WTC11 (cell line): ENCODE data around the gene CEP76. TPM values are rescaled to one million over a fixed set of nuclear protein-coding genes. Genes with fewer than 3 reads are reported as not detected.

Source experiments
- ATAC-seq: fragments of 200-7000 bp; cut with Tn5 transposase; 2 replicates; pipeline ENCODE4 v1.10.0; 2021; ENCODE audit warnings: mild to moderate bottlenecking, moderate library complexity
- CTCF ChIA-PET: fragments of 300-600 bp; sonication (Branson Sonifier 250); formaldehyde crosslinking; loops from one replicate; lab custom pipeline; 2021; ENCODE audit warnings: antibody characterized with exemption; lab: Charles Lee
- POLR2A ChIA-PET: fragments of 350-600 bp; sonication (Branson Sonifier 250); formaldehyde crosslinking; loops from one replicate; lab custom pipeline; 2021; ENCODE audit warnings: antibody characterized with exemption; lab: Charles Lee
- DNase-seq: peaks from one replicate; pipeline ENCODE4 v3.0.0; 2021; ENCODE audit warnings: low spot score
- H3K27ac Mint-ChIP-seq: 2 replicates; pipeline ENCODE4 v1.8.0; 2021; ENCODE audit warnings: mixed read lengths
- H3K27me3 Mint-ChIP-seq: 2 replicates; pipeline ENCODE4 v1.8.0; 2021; ENCODE audit warnings: low read depth, mild to moderate bottlenecking, moderate library complexity, mixed read lengths
- H3K36me3 Mint-ChIP-seq: 2 replicates; pipeline ENCODE4 v1.8.0; 2021; ENCODE audit warnings: mixed read lengths
- H3K4me1 Mint-ChIP-seq: 2 replicates; pipeline ENCODE4 v1.8.0; 2022; ENCODE audit warnings: mixed read lengths
- H3K4me3 Mint-ChIP-seq: 2 replicates; pipeline ENCODE4 v1.8.0; 2021; ENCODE audit warnings: mild to moderate bottlenecking, moderate library complexity, mixed read lengths
- H3K9me3 Mint-ChIP-seq: 2 replicates; pipeline ENCODE4 v1.8.0; 2021; ENCODE audit warnings: mixed read lengths
- ATF1 ChIP-seq: sonication (generic); formaldehyde crosslinking; IDR thresholded peaks from 2 replicates; pipeline ENCODE4 v1.8.1; 2023; ENCODE audit warnings: mild to moderate bottlenecking, moderate library complexity, missing genetic modification reagents
- CBFB ChIP-seq: sonication (generic); formaldehyde crosslinking; IDR thresholded peaks from 2 replicates; pipeline ENCODE4 v1.8.1; 2022; ENCODE audit warnings: mild to moderate bottlenecking, low read depth, missing genetic modification reagents
- ELF4 ChIP-seq: sonication (generic); formaldehyde crosslinking; IDR thresholded peaks from 2 replicates; pipeline ENCODE4 v1.8.1; 2022; ENCODE audit warnings: low read depth, mild to moderate bottlenecking, moderate library complexity, missing genetic modification reagents
- EMX1 ChIP-seq: fragments of 250-450 bp; sonication (Bioruptor Pico); IDR thresholded peaks from 2 replicates; pipeline ENCODE4 v1.8.0; 2021; ENCODE audit warnings: mild to moderate bottlenecking
- ESRRA ChIP-seq: sonication (generic); formaldehyde crosslinking; IDR thresholded peaks from 2 replicates; pipeline ENCODE4 v1.8.1; 2022; ENCODE audit warnings: mild to moderate bottlenecking, missing genetic modification reagents, borderline replicate concordance
- ETV6 ChIP-seq: sonication (generic); formaldehyde crosslinking; IDR thresholded peaks from 2 replicates; pipeline ENCODE4 v1.8.1; 2022; ENCODE audit warnings: mild to moderate bottlenecking, missing genetic modification reagents
- FOXJ3 ChIP-seq: sonication (generic); formaldehyde crosslinking; IDR thresholded peaks from 2 replicates; pipeline ENCODE4 v1.9.0; 2021; ENCODE audit warnings: missing genetic modification reagents, mild to moderate bottlenecking, borderline replicate concordance
- GTF2I ChIP-seq: fragments of 250-450 bp; sonication (Bioruptor Pico); conservative IDR thresholded peaks from 2 replicates; pipeline ENCODE4 v1.4.0; 2021; ENCODE audit warnings: mild to moderate bottlenecking
- MYBL2 ChIP-seq: sonication (generic); formaldehyde crosslinking; IDR thresholded peaks from 2 replicates; pipeline ENCODE4 v1.8.1; 2023; ENCODE audit warnings: mild to moderate bottlenecking, moderate library complexity, missing genetic modification reagents
- NFATC4 ChIP-seq: fragments of 250-450 bp; sonication (Bioruptor Pico); IDR thresholded peaks from 2 replicates; pipeline ENCODE4 v1.9.0; 2021; ENCODE audit warnings: mild to moderate bottlenecking
- NFE2L1 ChIP-seq: sonication (generic); formaldehyde crosslinking; IDR thresholded peaks from 2 replicates; pipeline ENCODE4 v1.8.1; 2023; ENCODE audit warnings: missing genetic modification reagents
- NR2C2 ChIP-seq: sonication (generic); formaldehyde crosslinking; IDR thresholded peaks from 2 replicates; pipeline ENCODE4 v1.8.0; 2022; ENCODE audit warnings: mild to moderate bottlenecking, missing genetic modification reagents
- SMAD4 ChIP-seq: sonication (generic); formaldehyde crosslinking; IDR thresholded peaks from 2 replicates; pipeline ENCODE4 v1.8.0; 2022; ENCODE audit warnings: mild to moderate bottlenecking, missing genetic modification reagents
- ZNF138 ChIP-seq: sonication (generic); formaldehyde crosslinking; conservative IDR thresholded peaks from 2 replicates; pipeline ENCODE4 v1.8.1; 2022; ENCODE audit warnings: mild to moderate bottlenecking, moderate library complexity, missing genetic modification reagents
- ZNF317 ChIP-seq: sonication (generic); formaldehyde crosslinking; IDR thresholded peaks from 2 replicates; pipeline ENCODE4 v1.8.1; 2023; ENCODE audit warnings: low read depth, mild to moderate bottlenecking, moderate library complexity, missing genetic modification reagents, borderline replicate concordance
- ZNF396 ChIP-seq: fragments of 250-450 bp; sonication (Bioruptor Pico); IDR thresholded peaks from 2 replicates; pipeline ENCODE4 v1.8.0; 2021; ENCODE audit warnings: mild to moderate bottlenecking, moderate library complexity, borderline replicate concordance
- ZNF671 ChIP-seq: fragments of 250-450 bp; sonication (Bioruptor Pico); IDR thresholded peaks from 2 replicates; pipeline ENCODE4 v1.8.0; 2021; ENCODE audit warnings: mild to moderate bottlenecking
- total RNA-seq: library from RNA; stranded (reverse); gene quantifications from 3 replicates; pipeline ENCODE4 v1.2.3, GENCODE V29; 2021
- TF ChIP-seq, protein P1 (sequence below): fragments of 250-450 bp; sonication (Bioruptor Pico); IDR thresholded peaks from 2 replicates; pipeline ENCODE4 v1.9.0; 2021; ENCODE audit warnings: moderate library complexity, mild to moderate bottlenecking, inconsistent platforms, borderline replicate concordance
- TF ChIP-seq, protein P2 (sequence below): sonication (generic); formaldehyde crosslinking; IDR thresholded peaks from 2 replicates; pipeline ENCODE4 v1.8.0; 2022; ENCODE audit warnings: mild to moderate bottlenecking, missing genetic modification reagents
- TF ChIP-seq, protein P3 (sequence below): sonication (generic); formaldehyde crosslinking; IDR thresholded peaks from 2 replicates; pipeline ENCODE4 v1.8.0; 2023; ENCODE audit warnings: missing genetic modification reagents, mild to moderate bottlenecking, borderline replicate concordance
- TF ChIP-seq, protein P4 (sequence below): fragments of 250-450 bp; sonication (Bioruptor Pico); IDR thresholded peaks from 2 replicates; pipeline ENCODE4 v2.1.2; 2022; ENCODE audit warnings: mild to moderate bottlenecking, moderate library complexity
- TF ChIP-seq, protein P5 (sequence below): sonication (generic); formaldehyde crosslinking; conservative IDR thresholded peaks from 2 replicates; pipeline ENCODE4 v1.8.1; 2022; ENCODE audit warnings: mild to moderate bottlenecking, missing genetic modification reagents
- TF ChIP-seq, protein P6 (sequence below): sonication (generic); formaldehyde crosslinking; IDR thresholded peaks from 2 replicates; pipeline ENCODE4 v1.8.1; 2022; ENCODE audit warnings: mild to moderate bottlenecking, missing genetic modification reagents, moderate library complexity, borderline replicate concordance
- TF ChIP-seq, protein P7 (sequence below): fragments of 200-600 bp; IDR thresholded peaks from 2 replicates; pipeline ENCODE4 v1.8.0; 2022; ENCODE audit warnings: antibody characterized with exemption
- TF ChIP-seq, protein P8 (sequence below): sonication (generic); formaldehyde crosslinking; IDR thresholded peaks from 2 replicates; pipeline ENCODE4 v1.8.1; 2023; ENCODE audit warnings: mild to moderate bottlenecking, missing genetic modification reagents, moderate library complexity

Gene CEP76
- total RNA-seq, 1 experiment from 2014 or later = 16.9 TPM

DNA sequence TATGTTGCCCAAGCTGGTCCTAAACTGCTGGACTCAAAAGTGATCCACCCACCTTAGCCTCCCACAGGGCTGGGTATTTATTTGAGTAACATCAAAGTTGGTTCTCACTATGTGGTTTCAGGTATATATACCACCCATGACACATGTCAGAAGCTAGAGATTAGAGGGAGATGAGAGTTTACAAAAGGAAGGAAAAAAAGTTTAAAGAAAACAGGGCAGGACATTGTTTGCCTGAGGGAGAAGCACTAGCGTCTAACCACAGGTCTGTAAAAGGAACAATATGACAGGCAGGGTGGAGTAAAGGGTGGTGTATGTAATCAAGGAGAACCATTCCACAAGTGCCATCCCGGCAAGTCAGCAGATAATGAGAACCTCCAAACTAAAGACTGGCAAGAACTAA, 8.5 kb downstream of the CEP76 start (continued):
- TF ChIP-seq, protein P1, sequence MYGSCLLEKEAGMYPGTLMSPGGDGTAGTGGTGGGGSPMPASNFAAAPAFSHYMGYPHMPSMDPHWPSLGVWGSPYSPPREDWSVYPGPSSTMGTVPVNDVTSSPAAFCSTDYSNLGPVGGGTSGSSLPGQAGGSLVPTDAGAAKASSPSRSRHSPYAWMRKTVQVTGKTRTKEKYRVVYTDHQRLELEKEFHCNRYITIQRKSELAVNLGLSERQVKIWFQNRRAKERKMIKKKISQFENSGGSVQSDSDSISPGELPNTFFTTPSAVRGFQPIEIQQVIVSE (CRISPR knock-in tag) = no peak
- TF ChIP-seq, protein P2, sequence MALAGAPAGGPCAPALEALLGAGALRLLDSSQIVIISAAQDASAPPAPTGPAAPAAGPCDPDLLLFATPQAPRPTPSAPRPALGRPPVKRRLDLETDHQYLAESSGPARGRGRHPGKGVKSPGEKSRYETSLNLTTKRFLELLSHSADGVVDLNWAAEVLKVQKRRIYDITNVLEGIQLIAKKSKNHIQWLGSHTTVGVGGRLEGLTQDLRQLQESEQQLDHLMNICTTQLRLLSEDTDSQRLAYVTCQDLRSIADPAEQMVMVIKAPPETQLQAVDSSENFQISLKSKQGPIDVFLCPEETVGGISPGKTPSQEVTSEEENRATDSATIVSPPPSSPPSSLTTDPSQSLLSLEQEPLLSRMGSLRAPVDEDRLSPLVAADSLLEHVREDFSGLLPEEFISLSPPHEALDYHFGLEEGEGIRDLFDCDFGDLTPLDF (CRISPR knock-in tag) = no peak
- TF ChIP-seq ZNF396 (CRISPR knock-in tag) = no peak
- no peak for TF ChIP-seq NR2C2
- no peak for TF ChIP-seq SMAD4 (CRISPR knock-in tag)

DNA sequence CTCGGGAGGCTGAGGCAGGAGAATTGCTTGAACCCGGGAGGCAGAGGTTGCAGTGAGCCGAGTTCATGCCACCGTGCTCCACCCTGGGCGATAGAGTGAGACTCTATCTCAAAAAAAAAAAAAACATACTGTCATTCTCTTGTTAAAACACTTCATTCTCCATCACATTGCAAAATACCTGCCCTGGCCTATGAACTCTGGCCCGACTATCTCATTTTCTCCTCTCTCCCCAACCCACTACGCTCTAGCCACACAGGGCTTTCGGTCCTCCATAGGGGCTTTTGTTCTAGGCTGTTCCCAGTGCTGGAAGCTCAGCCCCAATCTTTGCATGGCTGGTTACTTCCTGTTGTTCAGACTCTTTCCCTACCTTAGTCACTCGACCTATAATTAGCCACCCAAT, 10.3 kb downstream of the CEP76 start:
- ATAC-seq = no peak
- no peak for DNase-seq
- no peak overlapping the region for H3K4me3 Mint-ChIP-seq
- no peaks in the 10 kb centered on the region for H3K9me3 Mint-ChIP-seq
- no peaks in the 10 kb centered on the region for H3K4me1 Mint-ChIP-seq
- H3K27ac Mint-ChIP-seq = no peak overlapping the region
- H3K36me3 Mint-ChIP-seq = peaks cover 22% of the 10 kb centered on the region
- CTCF ChIA-PET = interaction anchor here (1.3 kb wide), 1 partner anchor 364 kb away, joined by 3 read pairs; no protein-coding TSS in a partner anchor
- TF ChIP-seq, protein P3, sequence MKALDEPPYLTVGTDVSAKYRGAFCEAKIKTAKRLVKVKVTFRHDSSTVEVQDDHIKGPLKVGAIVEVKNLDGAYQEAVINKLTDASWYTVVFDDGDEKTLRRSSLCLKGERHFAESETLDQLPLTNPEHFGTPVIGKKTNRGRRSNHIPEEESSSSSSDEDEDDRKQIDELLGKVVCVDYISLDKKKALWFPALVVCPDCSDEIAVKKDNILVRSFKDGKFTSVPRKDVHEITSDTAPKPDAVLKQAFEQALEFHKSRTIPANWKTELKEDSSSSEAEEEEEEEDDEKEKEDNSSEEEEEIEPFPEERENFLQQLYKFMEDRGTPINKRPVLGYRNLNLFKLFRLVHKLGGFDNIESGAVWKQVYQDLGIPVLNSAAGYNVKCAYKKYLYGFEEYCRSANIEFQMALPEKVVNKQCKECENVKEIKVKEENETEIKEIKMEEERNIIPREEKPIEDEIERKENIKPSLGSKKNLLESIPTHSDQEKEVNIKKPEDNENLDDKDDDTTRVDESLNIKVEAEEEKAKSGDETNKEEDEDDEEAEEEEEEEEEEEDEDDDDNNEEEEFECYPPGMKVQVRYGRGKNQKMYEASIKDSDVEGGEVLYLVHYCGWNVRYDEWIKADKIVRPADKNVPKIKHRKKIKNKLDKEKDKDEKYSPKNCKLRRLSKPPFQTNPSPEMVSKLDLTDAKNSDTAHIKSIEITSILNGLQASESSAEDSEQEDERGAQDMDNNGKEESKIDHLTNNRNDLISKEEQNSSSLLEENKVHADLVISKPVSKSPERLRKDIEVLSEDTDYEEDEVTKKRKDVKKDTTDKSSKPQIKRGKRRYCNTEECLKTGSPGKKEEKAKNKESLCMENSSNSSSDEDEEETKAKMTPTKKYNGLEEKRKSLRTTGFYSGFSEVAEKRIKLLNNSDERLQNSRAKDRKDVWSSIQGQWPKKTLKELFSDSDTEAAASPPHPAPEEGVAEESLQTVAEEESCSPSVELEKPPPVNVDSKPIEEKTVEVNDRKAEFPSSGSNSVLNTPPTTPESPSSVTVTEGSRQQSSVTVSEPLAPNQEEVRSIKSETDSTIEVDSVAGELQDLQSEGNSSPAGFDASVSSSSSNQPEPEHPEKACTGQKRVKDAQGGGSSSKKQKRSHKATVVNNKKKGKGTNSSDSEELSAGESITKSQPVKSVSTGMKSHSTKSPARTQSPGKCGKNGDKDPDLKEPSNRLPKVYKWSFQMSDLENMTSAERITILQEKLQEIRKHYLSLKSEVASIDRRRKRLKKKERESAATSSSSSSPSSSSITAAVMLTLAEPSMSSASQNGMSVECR (CRISPR knock-in tag) = no peak
- TF ChIP-seq ZNF671 (CRISPR knock-in tag) (no peak), ESRRA (CRISPR knock-in tag) (no peak), GTF2I (CRISPR knock-in tag) (no peak), FOXJ3 (CRISPR knock-in tag) (no peak), ETV6 (CRISPR knock-in tag) (no peak), EMX1 (CRISPR knock-in tag) (no peak), MYBL2 (CRISPR knock-in tag) (no peak), ZNF317 (no peak), ZNF138 (CRISPR knock-in tag) (no peak), NFE2L1 (CRISPR knock-in tag) (no peak), ATF1 (CRISPR knock-in tag) (no peak), ELF4 (CRISPR knock-in tag) (no peak), CBFB (no peak), NFATC4 (no peak)
- TF ChIP-seq, protein P4, sequence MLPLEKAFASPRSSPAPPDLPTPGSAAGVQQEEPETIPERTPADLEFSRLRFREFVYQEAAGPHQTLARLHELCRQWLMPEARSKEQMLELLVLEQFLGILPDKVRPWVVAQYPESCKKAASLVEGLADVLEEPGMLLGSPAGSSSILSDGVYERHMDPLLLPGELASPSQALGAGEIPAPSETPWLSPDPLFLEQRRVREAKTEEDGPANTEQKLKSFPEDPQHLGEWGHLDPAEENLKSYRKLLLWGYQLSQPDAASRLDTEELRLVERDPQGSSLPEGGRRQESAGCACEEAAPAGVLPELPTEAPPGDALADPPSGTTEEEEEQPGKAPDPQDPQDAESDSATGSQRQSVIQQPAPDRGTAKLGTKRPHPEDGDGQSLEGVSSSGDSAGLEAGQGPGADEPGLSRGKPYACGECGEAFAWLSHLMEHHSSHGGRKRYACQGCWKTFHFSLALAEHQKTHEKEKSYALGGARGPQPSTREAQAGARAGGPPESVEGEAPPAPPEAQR = no peak
- TF ChIP-seq, protein P5, sequence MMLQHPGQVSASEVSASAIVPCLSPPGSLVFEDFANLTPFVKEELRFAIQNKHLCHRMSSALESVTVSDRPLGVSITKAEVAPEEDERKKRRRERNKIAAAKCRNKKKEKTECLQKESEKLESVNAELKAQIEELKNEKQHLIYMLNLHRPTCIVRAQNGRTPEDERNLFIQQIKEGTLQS (CRISPR knock-in tag) = no peak
- TF ChIP-seq, protein P6, sequence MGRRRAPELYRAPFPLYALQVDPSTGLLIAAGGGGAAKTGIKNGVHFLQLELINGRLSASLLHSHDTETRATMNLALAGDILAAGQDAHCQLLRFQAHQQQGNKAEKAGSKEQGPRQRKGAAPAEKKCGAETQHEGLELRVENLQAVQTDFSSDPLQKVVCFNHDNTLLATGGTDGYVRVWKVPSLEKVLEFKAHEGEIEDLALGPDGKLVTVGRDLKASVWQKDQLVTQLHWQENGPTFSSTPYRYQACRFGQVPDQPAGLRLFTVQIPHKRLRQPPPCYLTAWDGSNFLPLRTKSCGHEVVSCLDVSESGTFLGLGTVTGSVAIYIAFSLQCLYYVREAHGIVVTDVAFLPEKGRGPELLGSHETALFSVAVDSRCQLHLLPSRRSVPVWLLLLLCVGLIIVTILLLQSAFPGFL (CRISPR knock-in tag) = no peak
- TF ChIP-seq, protein P7, sequence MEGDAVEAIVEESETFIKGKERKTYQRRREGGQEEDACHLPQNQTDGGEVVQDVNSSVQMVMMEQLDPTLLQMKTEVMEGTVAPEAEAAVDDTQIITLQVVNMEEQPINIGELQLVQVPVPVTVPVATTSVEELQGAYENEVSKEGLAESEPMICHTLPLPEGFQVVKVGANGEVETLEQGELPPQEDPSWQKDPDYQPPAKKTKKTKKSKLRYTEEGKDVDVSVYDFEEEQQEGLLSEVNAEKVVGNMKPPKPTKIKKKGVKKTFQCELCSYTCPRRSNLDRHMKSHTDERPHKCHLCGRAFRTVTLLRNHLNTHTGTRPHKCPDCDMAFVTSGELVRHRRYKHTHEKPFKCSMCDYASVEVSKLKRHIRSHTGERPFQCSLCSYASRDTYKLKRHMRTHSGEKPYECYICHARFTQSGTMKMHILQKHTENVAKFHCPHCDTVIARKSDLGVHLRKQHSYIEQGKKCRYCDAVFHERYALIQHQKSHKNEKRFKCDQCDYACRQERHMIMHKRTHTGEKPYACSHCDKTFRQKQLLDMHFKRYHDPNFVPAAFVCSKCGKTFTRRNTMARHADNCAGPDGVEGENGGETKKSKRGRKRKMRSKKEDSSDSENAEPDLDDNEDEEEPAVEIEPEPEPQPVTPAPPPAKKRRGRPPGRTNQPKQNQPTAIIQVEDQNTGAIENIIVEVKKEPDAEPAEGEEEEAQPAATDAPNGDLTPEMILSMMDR = no peak
- TF ChIP-seq, protein P8, sequence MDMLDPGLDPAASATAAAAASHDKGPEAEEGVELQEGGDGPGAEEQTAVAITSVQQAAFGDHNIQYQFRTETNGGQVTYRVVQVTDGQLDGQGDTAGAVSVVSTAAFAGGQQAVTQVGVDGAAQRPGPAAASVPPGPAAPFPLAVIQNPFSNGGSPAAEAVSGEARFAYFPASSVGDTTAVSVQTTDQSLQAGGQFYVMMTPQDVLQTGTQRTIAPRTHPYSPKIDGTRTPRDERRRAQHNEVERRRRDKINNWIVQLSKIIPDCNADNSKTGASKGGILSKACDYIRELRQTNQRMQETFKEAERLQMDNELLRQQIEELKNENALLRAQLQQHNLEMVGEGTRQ (CRISPR knock-in tag) = no peak
- POLR2A ChIA-PET = interaction anchor here (0.7 kb wide), 1 partner anchor 308 kb away, joined by 4 read pairs; no protein-coding TSS in a partner anchor
- H3K27me3 Mint-ChIP-seq = no peaks in the 10 kb centered on the region
